Inflammatory macrophage treated with lipopolysaccharide for 1 hour (primary cell): ENCODE results near the gene NCKAP5.

Experiments used
- DNase-seq, 2 donors: peaks; one replicate each; pipeline ENCODE4 v3.0.0-alpha.2; 2020 to 2022

NCKAP5 gene

GRCh38 chr2:133054297-133054696, 514.0 kb downstream of the NCKAP5 start:
- no peak for DNase-seq

- DNase-seq = no peak
Measured at GRCh38 chr2:133053541-133053940, 514.7 kb downstream of the NCKAP5 start.

GRCh38 chr2:133045787-133046186, 522.5 kb downstream of the NCKAP5 start:
- no peak for DNase-seq

GRCh38 chr2:133044556-133044955, 523.7 kb downstream of the NCKAP5 start:
- DNase-seq = no peak

GRCh38 chr2:133040170-133040569, 528.1 kb downstream of the NCKAP5 start:
- no peak for DNase-seq

GRCh38 chr2:133039531-133039930, 528.7 kb downstream of the NCKAP5 start:
- DNase-seq = no peak

GRCh38 chr2:133026536-133027177, 541.6 kb downstream of the NCKAP5 start:
- no peak for DNase-seq

GRCh38 chr2:133025004-133025403, 543.3 kb downstream of the NCKAP5 start:
- DNase-seq = no peak

GRCh38 chr2:133012847-133013734, 555.2 kb downstream of the NCKAP5 start:
- no peak for DNase-seq

- no peak for DNase-seq
Measured at GRCh38 chr2:133004623-133005022, 563.6 kb downstream of the NCKAP5 start.

GRCh38 chr2:132999421-132999820, 568.8 kb downstream of the NCKAP5 start:
- no peak for DNase-seq

GRCh38 chr2:132998221-132998620, 570.0 kb downstream of the NCKAP5 start:
- DNase-seq = no peak

- DNase-seq = no peak
Measured at GRCh38 chr2:132991471-132992045, 576.7 kb downstream of the NCKAP5 start.

- no peak for DNase-seq
Measured at GRCh38 chr2:132984731-132985130, 583.5 kb downstream of the NCKAP5 start.

GRCh38 chr2:132980304-132980703, 588.0 kb downstream of the NCKAP5 start:
- no peak for DNase-seq

- DNase-seq = no peak
Measured at GRCh38 chr2:132979339-132980093, 588.7 kb downstream of the NCKAP5 start.

GRCh38 chr2:132978840-132979239, 589.4 kb downstream of the NCKAP5 start:
- no peak for DNase-seq

- DNase-seq = no peak
Measured at GRCh38 chr2:132977812-132978529, 590.3 kb downstream of the NCKAP5 start.

- no peak for DNase-seq
Measured at GRCh38 chr2:132975193-132976105, 592.8 kb downstream of the NCKAP5 start.

- no peak for DNase-seq
Measured at GRCh38 chr2:132974467-132975095, 593.7 kb downstream of the NCKAP5 start.
